CD4-positive, alpha-beta T cell treated with Interleukin-15 for 1 hour (primary cell): ENCODE results near the gene GC.
"Not testable (repeated sequence)": the region's sequence is repeated elsewhere in the genome, so short reads cannot be mapped to it uniquely, and the experiment has no call there.

Experiments used
- DNase-seq: peaks from one replicate; pipeline ENCODE4 v3.0.0-alpha.2; 2020

The GC gene

GRCh38 chr4:71765821-71766383 lies 18.0 kb downstream of the GC start:
- no peak for DNase-seq

DNA sequence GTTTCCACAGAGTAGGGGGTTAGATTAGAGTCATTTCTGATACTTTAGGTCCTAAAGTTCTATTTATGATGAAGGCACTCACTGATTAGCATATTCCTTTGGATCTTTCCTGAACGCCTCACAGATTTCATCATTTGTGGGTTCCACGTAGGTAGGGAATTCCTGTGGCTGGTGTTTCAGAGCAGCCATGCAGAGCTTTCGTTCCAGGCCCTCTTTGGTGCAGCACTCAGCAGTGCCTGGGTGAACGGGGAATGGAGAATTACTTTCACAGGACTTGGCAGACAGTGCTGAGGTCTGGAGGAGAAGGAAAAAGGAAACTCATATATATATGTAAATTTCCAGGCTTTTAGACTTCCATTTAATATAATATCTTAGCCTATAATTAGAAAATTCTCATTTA lies 18.5 kb downstream of the GC start:
- DNase-seq, result no peak

- DNase-seq, result no peak
These were observed 31.4 kb downstream of the GC start for GRCh38 chr4:71752383-71753042.

GRCh38 chr4:71749008-71749594 lies 34.8 kb downstream of the GC start:
- no peak for DNase-seq

DNA sequence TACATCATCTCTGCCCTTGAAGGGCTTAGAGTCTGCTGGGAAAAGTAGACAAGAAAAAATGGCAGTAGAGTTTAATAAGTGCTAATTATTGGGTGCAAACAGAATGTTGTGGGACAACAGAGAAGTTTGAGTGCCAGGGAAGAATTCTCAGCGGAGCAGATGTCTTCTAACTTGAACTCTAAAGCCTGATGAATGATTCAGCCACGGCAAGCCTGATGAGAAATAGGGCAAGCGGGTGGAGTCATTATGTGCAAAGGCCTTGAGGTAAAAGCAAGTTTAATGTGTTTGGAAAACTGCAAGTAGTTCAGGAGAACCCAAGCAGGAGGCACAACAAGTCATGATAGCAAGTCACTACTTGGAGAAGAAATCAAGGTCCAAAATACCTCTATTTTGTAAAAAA lies 37.5 kb downstream of the GC start:
- no peak for DNase-seq

DNA sequence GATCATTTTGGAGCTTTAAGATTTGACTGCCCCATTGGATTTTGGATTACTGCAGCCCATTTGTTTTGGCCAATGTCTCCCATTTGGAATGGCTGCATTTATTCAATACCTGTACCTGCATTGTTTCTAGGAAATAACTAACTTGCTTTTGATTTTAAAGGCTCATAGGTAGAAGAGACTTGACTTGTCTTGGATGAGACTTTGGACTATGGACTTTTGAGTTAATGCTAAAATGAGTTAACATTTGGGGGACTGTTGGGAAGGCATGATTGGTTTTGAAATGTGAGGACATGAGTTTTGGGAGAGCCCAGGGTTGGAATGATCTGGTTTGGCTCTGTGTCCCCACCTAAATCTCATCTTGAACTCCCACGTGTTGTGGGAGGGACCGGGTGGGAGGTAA lies 45.1 kb downstream of the GC start:
- DNase-seq, result not testable (repeated sequence)

DNA sequence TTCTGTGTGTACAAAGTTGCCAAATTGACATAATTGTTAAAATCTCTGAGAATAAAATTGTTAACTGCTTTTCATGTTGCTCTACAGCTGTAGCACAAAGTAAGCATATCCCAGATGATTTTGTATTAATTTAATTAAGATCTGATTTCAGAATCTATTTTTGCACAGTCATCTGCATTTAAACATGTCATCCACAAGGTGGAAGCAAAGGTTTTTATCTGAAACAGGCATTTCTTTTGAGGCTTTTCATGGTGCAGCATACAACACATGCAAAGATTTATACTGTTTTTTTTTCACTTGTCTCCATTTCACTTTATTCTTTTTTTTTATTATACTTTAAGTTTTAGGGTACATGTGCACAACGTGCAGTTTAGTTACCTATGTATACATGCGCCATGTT lies 51.2 kb downstream of the GC start:
- no peak for DNase-seq

DNA sequence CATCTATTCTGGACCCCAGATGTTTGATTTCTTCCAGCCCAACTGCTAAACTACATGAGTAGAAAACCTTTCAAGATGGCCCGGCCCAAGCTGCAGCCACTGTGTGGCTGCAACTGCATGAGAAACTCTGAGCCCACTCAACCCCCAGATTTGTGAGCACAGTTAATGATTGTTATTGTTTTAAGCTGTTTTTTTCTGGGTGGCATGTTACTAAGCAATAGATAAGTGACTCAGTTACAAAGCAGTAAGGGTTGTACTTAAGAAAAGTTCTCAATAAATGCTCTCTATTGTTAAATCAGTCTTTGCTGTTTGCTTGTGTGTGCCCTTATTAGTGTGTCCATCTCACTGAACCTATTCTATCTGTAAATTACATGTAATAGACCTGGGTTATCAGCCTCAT lies 51.8 kb downstream of the GC start:
- DNase-seq, result no peak

GRCh38 chr4:71729856-71730255 lies 54.0 kb downstream of the GC start:
- DNase-seq, result no peak

DNA sequence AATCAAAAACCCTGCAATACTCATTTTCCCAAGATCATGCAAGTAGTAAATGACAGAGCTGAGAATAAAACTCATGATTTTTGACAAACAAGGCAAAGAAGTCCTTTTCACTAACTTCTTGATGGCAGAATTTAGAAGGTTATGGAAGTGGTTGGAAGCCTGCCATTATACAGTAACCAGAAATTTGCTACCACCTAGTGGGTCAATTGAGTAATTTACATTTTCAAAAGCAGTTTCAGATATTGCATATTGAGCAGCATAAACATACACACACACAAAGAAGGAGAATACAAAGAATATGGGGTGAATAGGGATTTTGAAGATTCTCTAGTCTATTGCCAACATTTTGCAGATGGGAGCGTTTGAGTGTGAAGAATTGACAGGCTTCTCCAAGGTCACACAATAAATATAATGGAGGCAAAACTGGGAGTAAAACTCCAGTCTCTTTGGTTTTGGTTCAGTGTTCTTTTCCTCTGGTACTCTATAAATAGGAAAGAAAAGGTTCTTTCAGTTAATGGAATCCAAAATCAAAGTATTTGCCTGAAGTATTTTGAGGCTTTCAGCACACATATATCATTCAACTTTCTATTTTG lies 70.2 kb downstream of the GC start:
- DNase-seq, result no peak

DNA sequence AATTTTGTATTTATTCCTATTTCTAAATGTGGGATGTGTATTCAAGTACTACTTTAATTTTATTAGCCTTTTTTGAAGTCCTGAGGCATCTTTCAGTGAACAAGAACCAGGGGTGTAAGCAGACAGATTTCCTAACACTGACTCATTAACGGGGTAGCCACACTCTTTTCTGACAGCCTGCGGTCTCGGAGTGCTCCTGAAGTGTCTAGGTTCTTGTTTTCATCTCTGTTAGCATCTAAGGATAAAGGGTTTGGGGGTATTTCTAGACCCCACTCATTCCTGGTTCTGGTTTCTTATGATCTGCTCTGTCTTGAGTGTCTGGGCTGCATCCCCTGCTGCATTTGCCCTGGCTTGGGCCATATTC lies 71.9 kb downstream of the GC start:
- no peak for DNase-seq

- DNase-seq, result no peak
These were observed 72.6 kb downstream of the GC start for GRCh38 chr4:71711044-71711984.

DNA sequence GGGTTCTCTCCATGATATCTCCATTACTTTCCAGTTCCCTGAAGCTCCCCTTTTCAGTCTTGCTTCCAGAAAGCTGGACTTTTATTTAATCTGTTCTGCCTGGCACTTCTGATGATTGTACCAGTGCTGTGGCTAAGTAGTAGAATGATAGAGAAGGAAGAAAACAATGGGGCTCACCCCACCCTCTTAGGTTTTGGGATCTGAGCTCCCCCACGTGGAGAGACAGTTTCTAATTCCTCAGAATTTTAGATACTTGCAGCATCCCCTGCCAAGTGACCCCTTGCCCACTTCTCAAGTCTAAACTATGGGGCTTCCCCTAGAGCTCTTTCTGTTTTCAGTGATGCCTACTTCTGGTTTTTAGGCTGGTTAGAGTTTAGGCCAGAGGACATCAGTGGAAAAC lies 73.9 kb downstream of the GC start:
- no peak for DNase-seq

GRCh38 chr4:71698141-71698540 lies 85.7 kb downstream of the GC start:
- no peak for DNase-seq

- DNase-seq, result no peak
These were observed 86.8 kb downstream of the GC start for GRCh38 chr4:71697031-71697430.

- no peak for DNase-seq
These were observed 88.9 kb downstream of the GC start for GRCh38 chr4:71694961-71695360.

GRCh38 chr4:71692963-71693362 lies 90.9 kb downstream of the GC start:
- DNase-seq, result no peak

DNA sequence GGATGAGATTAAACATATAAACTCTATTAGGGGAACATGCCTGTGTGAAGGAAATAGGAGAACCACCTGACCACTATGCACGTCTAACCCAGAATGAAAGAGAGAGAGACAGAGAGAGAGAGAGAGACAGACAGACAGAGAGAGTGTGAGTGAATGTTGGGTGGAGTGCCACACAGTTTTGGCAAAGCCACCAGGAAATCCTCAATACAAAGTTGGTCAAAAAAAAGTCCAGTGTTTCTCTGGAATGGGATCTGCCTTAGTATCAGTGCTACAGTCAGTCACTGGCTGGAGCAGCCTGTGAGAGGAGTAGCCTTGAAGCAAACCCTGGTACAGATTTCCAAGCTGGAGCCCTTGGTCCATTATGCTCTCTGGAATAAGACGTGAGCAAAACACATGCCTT lies 91.7 kb downstream of the GC start:
- DNase-seq, result no peak
